Astrocyte of the spinal cord (primary cell): Measurements from ENCODE around the gene WDR91.
"Not testable (repeated sequence)": the region's sequence is repeated elsewhere in the genome, so short reads cannot be mapped to it uniquely, and the experiment has no call there.

Experiments
- DNase-seq: peaks from one replicate; pipeline ENCODE4 v3.0.0; 2011; ENCODE audit warnings: low read depth, low spot score
- H3K4me3 ChIP-seq: 2 replicates; pipeline ENCODE4 v1.5.1; 2011; ENCODE audit warnings: low read depth, mild to moderate bottlenecking, low read length, moderate library complexity
- in situ Hi-C: cut with HindIII; loops from 2 replicates; pipeline ENCODE4 v1.10.0; 2017; ENCODE audit warnings: low sequenced_read_pairs
- TF ChIP-seq, protein P1 (sequence below): IDR thresholded peaks from 2 replicates; pipeline ENCODE4 v1.5.1; 2012; ENCODE audit warnings: low read depth, mild to moderate bottlenecking, low read length, inconsistent platforms

WDR91 gene

DNA sequence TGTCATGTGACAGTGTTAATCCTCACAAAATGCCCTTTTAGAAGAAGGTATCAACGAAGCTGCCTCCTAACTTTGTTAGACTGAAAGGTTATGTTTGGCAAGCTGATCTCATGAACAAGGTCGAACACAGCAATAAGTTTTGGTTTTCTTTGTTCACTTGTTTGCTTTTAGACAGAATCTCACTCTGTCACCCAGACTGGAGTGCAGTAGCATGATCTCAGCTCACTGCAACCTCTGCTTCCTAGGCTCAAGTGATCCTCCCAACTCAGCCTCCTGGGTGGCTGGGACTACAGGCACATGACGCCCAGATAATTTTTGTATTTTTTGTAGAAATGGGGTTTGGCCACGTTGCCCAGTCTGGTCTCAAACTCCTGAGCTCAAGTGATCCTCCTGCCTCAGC is 23.4 kb upstream of the WDR91 start:
- no peak overlapping the region for H3K4me3 ChIP-seq
- TF ChIP-seq, protein P1, sequence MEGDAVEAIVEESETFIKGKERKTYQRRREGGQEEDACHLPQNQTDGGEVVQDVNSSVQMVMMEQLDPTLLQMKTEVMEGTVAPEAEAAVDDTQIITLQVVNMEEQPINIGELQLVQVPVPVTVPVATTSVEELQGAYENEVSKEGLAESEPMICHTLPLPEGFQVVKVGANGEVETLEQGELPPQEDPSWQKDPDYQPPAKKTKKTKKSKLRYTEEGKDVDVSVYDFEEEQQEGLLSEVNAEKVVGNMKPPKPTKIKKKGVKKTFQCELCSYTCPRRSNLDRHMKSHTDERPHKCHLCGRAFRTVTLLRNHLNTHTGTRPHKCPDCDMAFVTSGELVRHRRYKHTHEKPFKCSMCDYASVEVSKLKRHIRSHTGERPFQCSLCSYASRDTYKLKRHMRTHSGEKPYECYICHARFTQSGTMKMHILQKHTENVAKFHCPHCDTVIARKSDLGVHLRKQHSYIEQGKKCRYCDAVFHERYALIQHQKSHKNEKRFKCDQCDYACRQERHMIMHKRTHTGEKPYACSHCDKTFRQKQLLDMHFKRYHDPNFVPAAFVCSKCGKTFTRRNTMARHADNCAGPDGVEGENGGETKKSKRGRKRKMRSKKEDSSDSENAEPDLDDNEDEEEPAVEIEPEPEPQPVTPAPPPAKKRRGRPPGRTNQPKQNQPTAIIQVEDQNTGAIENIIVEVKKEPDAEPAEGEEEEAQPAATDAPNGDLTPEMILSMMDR = no peak
- in situ Hi-C loops = no loop called here
- DNase-seq = no peak

DNA sequence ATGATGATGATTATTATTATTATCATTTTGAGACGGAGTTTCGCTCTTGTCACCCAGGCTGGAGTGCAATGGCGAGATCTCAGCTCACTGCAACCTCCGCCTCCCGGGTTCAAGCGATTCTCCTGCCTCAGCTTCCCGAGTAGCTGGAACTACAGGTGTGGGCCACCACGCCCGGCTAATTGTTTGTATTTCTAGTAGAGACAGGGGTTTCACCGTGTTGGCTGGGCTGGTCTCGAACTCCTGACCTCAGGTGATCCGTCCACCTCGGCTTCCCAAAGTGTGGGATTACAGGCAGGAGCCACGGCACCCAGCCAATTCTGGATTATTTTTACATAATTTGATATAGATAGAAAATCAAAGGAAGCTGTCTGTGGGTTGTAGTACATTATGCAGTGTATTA is 22.8 kb upstream of the WDR91 start:
- DNase-seq, H3K4me3 ChIP-seq, in situ Hi-C loops: not testable (repeated sequence)

DNA sequence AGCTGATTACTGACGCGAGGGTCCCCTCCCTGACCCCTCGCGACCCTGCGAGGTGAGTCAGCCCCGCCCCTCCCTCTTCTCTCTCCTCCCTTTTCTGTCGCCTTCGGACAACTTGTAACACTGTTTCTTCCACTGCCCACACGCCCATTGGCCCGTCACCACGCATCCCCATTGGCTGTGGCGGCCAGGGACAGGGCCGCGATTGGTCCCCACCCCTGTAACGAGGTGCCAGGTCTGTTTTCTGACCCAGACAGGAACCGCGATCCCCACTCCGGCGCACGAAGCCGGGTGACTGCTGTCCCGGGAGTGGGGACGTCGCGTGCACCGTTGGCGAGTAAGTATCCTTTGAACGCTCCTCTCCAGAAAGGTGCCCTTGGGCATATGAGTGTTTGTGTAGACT is 22.2 kb upstream of the WDR91 start, which contains the start of gene STRA8:
TSS of gene STRA8 (plus strand) at position 269 of the 400 bp plus-strand sequence. CDS start 6,687 bp downstream, outside the sequence.
- no peak within 1 kb of the TSS for H3K4me3 ChIP-seq
- TF ChIP-seq, protein P1 = no peak
- in situ Hi-C loops = no loop called here
- DNase-seq = no peak

GRCh38 chr7:135232720-135233119 is 21.4 kb upstream of the WDR91 start:
- no peak overlapping the region for H3K4me3 ChIP-seq
- in situ Hi-C loops = no loop called here
- TF ChIP-seq, protein P1 = no peak
- DNase-seq = no peak

DNA sequence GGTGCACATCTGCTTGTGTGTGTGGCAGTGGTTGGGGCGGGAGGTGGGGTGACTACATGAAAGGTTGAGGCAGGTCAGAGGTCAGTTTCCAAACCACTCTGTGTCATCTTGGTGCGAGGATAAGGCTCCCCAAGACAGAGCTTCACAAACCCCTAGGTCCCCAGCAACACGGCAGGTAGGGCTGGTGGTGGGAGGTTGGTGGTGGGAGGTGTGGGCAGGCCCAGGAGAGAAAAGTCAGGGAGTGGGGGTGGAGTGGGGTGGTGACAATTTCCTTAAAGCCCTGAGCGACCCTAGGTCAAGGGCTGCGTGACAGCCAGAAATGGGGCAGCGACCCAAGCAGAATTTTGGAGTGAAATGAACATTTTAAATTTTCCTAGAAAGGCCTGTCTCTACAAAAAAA is 20.8 kb upstream of the WDR91 start:
- no peak overlapping the region for H3K4me3 ChIP-seq
- in situ Hi-C loops = no loop called here
- DNase-seq = no peak
- TF ChIP-seq, protein P1 = no peak

DNA sequence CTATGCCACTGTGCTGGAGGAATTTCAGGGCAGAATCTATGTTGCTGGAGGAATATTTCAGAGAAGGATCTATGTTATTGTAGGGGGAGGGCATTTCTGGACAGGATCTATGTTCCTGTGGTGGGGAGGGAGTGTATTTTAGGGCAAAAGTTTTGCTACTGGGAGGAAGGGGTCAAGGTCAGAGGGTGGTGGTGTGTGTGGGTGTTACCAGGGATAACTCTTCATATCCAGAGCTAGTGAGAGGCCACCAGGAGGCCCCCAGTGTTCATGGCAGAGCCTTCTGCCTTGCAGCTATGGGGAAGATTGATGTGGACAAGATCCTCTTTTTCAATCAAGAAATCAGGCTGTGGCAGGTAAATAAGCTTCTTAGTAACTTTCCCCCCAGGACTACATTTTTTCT is 20.4 kb upstream of the WDR91 start:
- in situ Hi-C loops = no loop called here
- TF ChIP-seq, protein P1 = no peak
- no peak overlapping the region for H3K4me3 ChIP-seq
- DNase-seq = no peak

DNA sequence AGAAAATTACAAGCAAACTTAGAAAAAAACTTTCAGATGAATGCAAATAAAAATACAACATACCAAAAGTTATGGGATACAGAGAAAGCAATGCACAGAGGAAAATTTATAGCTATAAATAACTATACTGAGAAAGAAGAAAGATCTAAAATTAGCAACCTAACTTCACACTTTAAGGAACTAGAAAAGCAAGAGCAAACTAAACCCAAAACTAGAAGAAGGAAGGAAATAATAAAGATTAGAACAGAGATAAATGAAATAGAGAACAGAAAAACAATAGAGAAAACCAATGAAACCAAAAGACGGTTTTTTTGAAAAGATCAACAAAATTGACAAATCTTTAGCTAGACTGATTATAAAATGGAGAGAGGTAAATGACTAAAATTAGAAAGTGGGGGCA is 12.7 kb upstream of the WDR91 start:
- DNase-seq = no peak

More for the DNA sequence above, 12.7 kb upstream of the WDR91 start:
- TF ChIP-seq, protein P1 = no peak
- no peak overlapping the region for H3K4me3 ChIP-seq
- in situ Hi-C loops = no loop called here
